ENCODE data around the gene VPS41.

Gene VPS41

DNA sequence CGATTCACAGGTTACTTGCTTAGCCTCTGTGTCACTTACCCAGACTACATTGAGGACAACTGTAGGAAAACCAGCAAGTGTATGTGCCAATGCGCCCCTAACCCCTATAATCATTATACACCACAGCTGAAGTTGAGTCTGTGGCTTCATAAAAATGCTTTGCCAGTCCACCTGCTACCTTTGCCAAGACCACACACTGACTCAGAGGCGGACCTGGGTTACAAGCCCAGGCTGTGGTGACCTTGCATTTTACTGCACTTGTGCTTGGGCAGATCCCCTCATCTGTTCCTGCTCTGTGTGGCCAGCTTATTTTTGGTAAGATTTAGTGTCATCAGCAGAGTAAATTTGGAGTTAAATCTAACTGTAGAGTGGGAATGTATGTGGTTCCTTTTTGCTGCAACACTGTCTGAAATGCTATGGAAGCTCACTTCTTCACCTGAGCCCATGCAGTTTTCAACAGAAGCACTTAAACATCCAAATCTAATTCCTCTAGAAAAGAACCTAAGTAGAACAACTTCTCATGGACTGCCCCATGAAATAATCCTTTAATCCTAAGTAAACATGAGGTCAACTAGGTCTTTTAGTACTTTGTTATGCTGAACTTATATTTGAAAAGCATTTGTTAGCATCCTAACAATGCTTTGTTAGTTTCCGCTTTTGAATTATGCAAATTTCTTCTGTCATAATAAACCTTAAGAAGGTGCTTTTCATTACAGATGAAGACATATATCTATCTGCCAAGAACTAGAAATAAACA is 181.6 kb downstream of the VPS41 start:
- FAIRE-seq = no peak

DNA sequence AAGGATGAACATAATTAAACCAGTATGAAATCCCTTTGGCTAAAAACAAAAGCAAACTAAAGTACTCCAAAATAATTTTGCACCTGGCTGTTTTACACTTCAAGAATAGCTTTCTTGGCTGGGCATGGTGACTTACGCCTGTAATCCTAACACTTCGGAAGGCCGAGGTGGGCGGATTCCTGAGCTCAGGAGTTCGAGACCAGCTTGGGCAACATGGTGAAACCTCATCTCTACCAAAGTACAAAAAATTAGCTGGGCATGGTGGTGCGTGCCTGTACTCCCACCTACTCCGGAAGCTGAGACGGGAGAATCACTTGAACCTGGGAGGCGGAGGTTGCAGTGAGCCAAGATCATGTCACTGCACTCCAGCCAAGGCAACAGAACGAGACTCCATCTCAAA is 185.7 kb downstream of the VPS41 start:
- no peak for FAIRE-seq

DNA sequence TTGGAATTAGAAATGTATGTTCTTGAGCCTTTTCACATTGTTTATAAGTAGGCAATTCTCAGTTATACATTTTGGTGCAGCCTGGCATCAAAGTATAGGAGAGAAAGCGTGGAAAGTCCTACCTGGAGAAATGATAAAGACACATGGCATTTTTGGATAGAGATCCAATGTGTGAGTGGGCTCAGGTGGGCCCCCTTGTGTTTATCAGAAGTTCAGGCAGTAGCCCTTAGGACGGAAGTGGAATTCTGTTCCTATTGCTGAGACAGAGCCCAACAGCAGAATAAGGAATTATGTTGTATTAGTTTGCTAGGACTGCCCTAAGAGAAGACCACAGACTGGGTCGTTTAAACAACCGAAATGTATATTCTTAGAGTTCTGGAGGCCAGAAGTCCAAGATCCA is 192.6 kb downstream of the VPS41 start:
- FAIRE-seq = no peak

DNA sequence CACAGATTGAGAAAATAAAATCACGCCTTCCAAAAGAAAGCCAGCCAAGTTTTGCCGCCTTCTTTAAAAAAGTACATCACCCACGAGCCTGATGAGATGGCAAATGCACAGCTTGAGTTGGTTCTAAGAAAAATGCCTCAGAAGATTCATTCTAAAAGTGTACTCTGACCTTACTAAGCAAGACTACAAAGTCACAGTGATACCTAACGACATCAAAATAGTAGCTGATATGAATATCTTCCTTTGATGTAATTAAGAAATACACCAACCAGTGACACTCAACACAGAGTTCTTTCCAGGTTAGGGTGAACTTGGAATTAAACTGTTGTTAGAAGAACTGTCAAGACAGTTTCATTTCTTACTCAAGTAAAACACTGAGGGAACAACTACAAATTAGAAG is 199.9 kb downstream of the VPS41 start:
- FAIRE-seq = no peak

DNA sequence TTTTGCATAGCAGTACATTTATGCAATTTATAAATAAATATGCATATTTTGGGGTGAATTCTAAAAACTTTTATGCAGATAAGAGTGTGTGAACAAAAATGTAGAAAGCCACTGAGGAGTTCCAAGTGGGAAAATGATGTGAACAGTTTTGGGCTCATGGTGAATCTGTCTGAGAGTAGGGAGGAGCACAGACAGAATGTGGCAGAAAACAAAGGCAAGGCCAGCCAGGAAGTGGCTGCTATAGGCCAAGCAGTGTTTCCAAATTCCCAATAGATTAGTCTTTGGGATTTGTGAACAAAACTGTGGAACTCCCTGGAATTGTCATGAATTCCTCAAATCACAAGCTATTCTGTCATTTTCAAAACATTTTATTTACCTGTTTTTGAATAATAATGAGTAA is 204.2 kb downstream of the VPS41 start:
- no peak for FAIRE-seq

DNA sequence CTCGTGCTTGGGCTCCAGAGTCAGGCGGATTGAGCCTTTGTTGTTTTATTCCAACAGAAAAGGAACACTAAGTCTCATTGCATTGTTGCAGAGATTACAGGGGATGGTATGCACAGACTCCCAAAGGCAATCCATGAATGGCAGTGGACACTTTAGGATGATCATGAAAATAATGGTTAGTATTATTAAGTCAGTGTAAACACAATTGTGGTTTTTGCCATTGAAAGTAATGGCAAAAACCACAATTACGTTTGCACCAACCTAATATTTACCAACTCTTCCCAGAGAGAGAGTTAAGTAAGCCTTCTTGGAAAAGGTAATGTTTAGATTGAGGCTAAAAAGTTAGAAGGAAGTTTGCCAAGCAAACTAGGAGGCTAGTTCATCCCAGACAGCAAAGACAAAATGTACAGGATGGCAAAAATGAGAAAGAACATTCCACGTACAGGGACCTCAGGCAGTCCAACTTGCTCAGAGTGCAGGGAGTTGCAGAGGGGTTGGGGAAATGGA is 204.9 kb downstream of the VPS41 start:
- FAIRE-seq = no peak

DNA sequence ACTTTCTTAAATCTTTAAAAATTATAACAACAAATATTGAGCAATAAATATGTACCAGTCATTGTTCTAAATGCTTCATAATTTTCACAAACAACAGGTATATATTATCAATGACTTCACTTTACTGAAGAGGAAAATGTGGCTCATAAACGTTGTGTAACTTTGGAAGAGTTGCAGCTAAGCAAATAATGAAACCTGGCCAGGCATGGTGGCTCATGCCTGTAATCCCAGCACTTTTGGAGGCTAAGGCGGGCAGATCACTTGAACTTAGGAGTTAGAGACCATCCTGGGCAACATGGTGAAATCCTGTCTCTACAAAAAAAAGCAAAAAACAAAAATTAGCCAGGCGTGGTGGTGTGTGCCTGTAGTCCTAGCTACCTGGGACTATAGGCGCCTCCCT is 205.9 kb downstream of the VPS41 start:
- FAIRE-seq = no peak

DNA sequence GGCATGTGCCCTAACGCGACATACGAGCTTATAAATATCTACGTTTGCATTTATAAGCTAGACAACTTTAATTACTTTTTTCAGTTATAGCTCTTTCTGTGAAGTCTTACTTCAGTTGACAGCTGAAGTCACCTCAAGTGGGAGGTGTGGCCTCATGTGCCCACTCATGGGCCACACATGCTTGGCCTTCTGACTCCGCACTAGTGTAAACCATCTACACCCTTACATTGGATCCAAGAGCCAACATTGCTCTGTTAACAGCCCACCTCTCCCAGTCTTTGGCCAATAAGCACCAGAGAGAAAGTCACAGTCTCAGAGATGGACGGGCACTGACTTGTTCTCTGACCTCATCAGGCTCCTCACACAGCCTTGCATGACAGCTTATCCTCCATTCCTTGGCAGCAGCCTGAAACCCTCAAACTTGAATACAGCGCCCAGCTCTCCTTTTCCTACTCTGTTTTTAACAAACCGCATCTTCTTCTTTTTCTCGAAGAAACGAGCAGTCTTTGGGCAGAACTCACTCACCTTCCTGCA is 206.9 kb downstream of the VPS41 start:
- FAIRE-seq = no peak

DNA sequence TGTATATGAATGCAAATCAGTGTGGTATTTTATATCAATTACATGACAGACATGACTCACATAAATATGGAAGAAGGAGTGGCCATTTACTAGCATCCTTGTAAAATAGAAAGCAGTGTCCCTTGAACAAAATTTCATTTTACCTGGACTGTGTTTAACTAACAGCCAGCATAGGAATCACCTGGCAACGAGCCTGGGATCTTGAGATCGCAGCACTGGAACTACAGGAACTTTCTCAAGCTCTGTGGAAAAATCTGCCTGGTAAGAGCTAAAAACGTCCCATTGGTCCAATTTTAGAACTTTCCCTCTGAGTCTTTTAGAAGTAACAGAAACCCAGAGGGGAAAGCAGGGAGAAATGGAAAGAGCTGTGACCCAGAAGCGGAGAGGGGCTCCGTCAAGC is 208.9 kb downstream of the VPS41 start:
- FAIRE-seq = no peak

DNA sequence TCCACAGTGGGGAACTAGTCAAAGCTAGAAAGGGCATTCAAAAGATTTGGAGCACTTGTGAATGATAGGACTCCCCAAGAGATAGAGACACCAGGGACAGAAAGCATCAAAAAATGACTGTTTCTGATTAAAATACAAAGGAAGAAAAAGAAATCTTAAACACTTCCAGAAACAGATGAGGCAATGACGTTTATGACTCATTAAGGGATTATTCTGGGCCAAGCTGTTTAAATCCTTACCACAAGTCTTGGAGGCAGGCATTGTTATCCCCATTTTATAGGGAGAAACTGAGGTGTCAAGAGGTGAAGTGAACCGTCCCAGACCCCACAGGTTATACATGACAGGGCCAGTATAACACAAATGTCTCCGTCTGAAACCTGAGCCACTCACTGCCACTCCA is 209.5 kb downstream of the VPS41 start:
- FAIRE-seq = no peak

DNA sequence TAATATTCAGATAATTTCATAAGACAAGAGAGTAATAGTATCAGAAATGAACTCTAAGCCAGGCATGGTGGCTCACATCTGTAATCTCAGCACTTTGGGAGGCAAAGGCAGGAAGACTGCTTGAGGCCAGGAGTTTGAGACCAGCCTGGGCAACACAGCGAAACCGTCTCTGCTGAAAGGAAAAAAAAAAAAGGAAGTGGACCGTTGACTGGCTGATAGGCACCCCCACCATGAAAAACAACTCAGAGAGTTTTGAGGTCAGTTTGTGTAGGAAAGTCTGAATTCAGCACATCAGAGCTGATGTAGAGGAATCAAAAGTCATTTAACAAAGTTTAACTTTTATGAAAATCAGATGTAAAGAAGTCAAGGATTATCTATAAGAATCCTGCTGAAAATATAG is 214.7 kb downstream of the VPS41 start:
- no peak for FAIRE-seq

DNA sequence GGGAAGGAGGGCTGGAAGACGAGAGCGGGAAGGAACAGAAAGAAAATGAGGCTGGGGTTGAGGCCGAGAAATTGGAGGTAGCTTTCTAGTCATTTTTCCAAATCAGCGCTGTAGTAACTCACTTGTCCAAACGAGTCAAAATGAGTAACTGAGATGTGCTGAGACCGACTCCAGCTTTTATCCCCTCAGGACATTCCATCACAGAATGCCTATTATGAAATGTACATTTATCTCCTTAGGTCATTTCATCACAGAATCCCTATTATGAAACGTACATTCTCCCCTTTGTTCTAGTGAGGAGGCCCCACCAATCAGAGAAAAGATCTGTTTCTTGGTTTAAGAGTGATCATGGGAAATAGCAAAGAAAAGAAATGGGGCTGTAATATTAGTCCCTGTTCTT is 222.1 kb downstream of the VPS41 start:
- FAIRE-seq = no peak

DNA sequence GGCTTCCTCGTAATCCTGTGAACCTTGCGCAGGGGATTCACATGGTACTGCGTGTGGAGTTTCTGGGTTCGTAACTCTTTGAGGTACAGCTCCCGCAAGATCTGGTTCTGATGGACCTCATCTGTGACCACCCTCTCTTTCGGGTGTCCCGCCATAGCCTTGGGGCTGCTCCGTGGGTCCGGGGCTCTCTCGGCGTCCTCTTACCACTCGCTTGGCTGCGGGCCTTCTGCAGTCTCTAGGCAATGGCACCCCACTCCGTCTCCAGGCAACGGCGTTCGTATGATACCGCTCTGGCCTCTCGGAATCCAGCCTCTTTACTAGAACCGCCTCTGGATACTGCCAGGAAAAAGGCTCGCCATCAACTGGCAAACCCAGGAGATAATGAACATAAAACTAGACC is 223.1 kb downstream of the VPS41 start:
- no peak for FAIRE-seq

DNA sequence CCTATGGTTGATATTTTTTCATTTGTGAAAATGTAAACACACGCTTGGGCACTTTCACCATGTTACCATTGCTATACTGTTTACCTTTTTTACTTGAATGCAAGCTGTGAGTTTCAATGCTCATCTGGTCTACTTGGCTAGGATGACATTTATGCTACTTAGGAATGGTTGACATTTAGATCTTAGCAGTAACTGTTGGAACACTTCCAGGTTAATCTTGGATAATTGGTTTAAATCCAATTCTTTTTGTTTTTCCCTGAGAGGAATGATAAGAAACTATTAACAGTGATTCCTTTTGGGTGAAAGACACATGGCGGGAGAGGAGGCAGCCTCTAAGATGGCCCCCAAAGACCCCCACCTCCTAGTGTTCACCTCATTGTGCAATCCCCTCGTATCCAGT is 226.4 kb downstream of the VPS41 start:
- FAIRE-seq = no peak

DNA sequence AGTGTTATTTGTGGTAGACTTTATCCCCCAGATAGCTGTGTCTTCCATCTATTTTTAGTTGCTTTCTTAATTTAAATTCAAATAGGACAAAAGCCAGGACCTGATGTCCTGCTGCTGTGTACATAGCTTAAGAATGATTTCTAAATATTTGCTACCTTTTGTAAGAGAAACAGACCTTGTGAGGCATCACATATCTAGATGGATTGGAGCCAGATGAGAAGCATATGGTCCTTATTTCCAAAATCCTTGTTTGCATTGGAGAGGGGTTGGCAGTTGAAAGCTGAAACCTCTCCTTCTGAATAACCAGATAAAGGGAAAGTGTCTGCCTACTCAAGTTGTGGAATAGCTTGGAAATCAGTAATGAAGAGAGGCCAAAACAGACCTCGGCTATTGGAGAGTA is 227.1 kb downstream of the VPS41 start:
- no peak for FAIRE-seq

DNA sequence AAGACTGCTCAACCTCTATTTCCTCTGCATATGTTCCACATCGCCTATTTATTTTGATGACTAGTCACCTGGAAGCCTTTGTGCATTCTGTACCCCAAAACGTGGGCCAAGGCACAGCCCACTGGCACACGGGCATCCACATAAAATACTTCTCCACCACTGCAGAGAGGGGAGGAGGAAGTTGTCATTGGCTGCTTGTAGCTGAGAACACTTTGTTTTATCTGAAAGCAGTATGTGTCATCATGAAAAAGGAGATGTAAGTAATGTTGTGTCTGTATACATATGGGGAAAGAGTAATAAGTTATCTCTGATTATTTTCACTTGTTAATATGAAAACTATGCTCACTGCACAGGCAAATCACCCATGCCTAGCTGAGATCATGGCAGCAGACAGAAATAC is 229.6 kb downstream of the VPS41 start:
- FAIRE-seq = no peak

DNA sequence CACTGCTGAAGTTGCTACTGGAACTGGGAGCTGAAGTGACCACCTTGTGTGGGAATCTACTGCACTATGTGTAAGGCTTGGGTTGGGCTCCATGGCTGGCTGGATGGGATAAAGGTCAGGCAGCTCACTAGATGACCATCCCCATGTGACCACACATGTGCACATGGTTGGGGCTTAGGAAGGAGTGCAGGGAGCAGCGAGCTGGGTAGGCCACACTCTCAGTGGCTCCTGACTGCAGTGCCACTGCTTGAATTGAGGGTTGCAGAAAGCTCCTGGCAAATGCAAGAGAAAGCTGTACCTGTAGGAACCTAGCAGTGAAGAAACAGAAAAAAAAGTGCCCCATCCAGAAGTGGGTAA is 230.3 kb downstream of the VPS41 start:
- no peak for FAIRE-seq

DNA sequence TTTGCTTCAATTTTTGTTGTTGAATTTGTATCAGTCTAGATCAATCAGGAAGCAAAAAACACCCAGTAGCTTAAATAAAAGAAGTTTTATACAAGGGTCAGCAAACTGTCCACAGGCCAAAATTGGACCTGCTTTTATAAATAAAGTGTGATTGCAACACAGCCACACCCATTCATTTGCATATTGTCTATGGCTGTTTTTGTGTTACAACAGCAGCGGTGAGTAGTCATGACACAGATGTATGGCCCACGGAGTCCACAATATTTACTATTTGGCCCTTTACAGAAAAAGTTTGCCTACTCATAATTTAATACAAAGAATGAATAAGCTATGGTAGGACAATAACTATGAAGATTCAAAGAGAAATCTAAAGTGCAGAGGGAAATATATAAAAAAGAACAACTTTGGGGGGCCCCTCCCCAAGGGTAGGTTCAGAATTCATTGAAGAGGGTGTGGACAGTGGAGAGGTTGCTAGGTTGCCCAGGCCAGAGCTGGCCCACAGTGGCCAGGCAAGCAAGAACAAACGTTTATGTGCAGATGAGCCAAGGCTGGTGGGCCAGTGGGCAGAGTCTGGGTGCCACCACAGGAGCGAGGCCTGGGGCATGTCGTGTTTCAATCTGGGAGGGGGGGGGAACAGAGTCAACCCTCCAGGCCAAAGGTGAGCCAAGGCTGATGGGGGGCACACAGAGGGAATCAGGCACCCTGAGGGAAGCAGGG is 230.9 kb downstream of the VPS41 start:
- FAIRE-seq = no peak

DNA sequence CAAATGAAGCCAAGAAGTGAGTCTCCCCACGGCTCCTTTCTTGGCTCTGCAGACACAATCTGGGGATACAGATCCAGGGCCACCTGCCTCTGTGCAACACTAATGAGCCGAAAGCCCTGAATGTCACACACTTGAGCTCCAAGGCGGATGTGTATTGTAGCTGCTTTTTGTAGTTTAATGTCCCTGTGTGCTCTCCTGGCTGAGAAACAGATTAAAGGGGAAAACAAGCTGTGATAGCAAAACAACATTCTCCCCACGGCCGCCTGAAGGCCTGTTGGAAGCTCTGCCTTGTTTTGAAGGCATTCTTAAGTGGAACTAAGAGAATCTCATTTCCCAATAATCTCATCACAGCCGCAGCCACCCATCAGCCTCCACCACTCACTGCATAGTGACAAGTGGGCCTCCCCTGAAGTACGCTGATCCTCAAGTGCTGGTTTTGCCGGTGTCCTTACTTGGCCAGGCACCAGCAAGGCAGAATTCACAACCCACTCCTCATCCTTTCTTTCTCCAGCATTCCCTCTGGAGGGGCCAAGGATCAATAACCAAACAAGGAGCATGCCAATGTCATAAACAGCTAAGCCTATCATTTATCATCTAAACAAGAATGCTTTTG is 233.4 kb downstream of the VPS41 start:
- FAIRE-seq = no peak

DNA sequence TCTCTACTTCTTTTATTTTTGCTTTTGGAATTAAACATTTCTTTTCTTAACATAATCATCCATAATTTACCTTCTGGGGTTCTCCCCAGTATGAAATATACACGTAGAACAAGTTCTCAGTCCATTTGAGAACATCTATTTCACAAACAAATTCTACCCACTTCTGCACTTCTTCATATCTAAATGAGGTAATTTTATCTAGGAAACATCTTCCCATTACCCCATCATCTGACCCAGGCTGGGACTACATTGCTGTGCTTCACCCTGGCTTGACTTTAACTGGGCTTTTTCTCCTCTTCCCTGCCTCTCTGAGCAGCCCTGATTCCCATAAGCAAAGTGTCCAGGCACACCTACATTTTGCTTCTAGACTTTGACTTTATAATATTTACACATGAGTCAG is 234.5 kb downstream of the VPS41 start:
- no peak for FAIRE-seq

DNA sequence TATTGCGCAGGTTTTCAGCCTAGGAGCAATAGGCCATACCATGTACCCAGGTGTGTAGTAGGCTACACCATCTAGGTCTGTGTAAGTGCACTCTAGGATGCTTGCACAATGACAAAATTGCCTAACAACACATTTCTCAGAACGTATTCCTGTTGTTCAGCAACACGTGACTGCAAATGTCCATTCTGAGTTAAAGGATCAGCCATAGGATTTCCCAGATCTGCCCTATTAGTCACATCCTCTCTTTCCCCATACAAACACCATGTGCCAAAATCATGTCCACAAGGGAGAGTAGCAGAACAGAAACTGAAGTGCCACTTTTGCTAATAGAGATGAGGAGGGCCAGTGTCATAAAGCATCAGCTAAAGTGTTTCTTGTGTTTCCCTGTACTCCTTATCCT is 235.2 kb downstream of the VPS41 start:
- FAIRE-seq = no peak
